HepG2 (cell line): ENCODE data around the gene NTPCR.

Source experiments
- CC2D1A ChIP-seq: sonication (generic); formaldehyde crosslinking; IDR thresholded peaks from 2 replicates; pipeline ENCODE4 v1.8.1; 2023; ENCODE audit warnings: mild to moderate bottlenecking, missing genetic modification reagents
- CTCF ChIP-seq: sonication (generic); formaldehyde crosslinking; IDR thresholded peaks from 2 replicates; pipeline ENCODE4 v1.5.0; 2020; ENCODE audit warnings: mild to moderate bottlenecking, missing genetic modification reagents, moderate library complexity
- FOXM1 ChIP-seq: sonication (generic); formaldehyde crosslinking; IDR thresholded peaks from 2 replicates; pipeline ENCODE4 v1.5.0; 2020; ENCODE audit warnings: missing genetic modification reagents
- GATAD1 ChIP-seq: IDR thresholded peaks from 2 replicates; pipeline ENCODE4 v1.6.1; 2016; ENCODE audit warnings: missing genetic modification reagents, missing compliant biosample characterization
- HNRNPLL ChIP-seq: fragments of 200-400 bp; formaldehyde crosslinking; IDR thresholded peaks from 2 replicates; pipeline ENCODE4 v1.6.1; 2017; ENCODE audit warnings: mild to moderate bottlenecking, low read depth, low read length; ENCODE audit not compliant: poor library complexity, severe bottlenecking
- RAD21 ChIP-seq: fragments of 450-650 bp; formaldehyde crosslinking; IDR thresholded peaks from 2 replicates; pipeline ENCODE4 v1.5.0; 2020; ENCODE audit warnings: mild to moderate bottlenecking
- YY1 ChIP-seq: IDR thresholded peaks from 2 replicates; pipeline ENCODE4 v1.6.1; 2011; ENCODE audit warnings: low read length, low read depth, moderate library complexity, mild to moderate bottlenecking; ENCODE audit not compliant: insufficient read depth, insufficient replicate concordance
- ZNF792 ChIP-seq: IDR thresholded peaks from 2 replicates; pipeline ENCODE4 v1.6.1; 2016
- ZSCAN5A ChIP-seq: sonication (generic); formaldehyde crosslinking; IDR thresholded peaks from 2 replicates; pipeline ENCODE4 v1.8.0; 2022; ENCODE audit warnings: mild to moderate bottlenecking, missing genetic modification reagents, borderline replicate concordance

- TF ChIP-seq ZNF792 (CRISPR knock-in tag): no peak
- TF ChIP-seq YY1: no peak
- TF ChIP-seq FOXM1 (CRISPR knock-in tag): no peak
- no peak for TF ChIP-seq GATAD1 (CRISPR knock-in tag)
- no peak for TF ChIP-seq CTCF (CRISPR knock-in tag)
- no peak for TF ChIP-seq RAD21 (CRISPR knock-in tag)
- no peak for TF ChIP-seq HNRNPLL
- TF ChIP-seq CC2D1A: no peak
- no peak for TF ChIP-seq ZSCAN5A (CRISPR knock-in tag)
Observed at GRCh38 chr1:232982238-232982944, 32.0 kb downstream of the NTPCR start.
